Measurements from ENCODE around the gene POLDIP2. TPM values are rescaled to one million over a fixed set of nuclear protein-coding genes. Genes with fewer than 3 reads are reported as not detected.

Gene POLDIP2
- total and polyA plus RNA-seq, 2 of the 13 experiments (the other 11 are each of a cell fraction or from before 2014, with no cell fraction given), result 85.9 to 114 TPM

- TF ChIP-seq, protein P1, sequence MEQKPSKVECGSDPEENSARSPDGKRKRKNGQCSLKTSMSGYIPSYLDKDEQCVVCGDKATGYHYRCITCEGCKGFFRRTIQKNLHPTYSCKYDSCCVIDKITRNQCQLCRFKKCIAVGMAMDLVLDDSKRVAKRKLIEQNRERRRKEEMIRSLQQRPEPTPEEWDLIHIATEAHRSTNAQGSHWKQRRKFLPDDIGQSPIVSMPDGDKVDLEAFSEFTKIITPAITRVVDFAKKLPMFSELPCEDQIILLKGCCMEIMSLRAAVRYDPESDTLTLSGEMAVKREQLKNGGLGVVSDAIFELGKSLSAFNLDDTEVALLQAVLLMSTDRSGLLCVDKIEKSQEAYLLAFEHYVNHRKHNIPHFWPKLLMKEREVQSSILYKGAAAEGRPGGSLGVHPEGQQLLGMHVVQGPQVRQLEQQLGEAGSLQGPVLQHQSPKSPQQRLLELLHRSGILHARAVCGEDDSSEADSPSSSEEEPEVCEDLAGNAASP (CRISPR knock-in tag; IDR thresholded peaks at IDR 0.05; ENCODE audit: borderline replicate concordance), result no peak
- TF ChIP-seq ZFAT (CRISPR knock-in tag; conservative IDR thresholded peaks at IDR 0.05), result no peak
- TF ChIP-seq, protein P2, sequence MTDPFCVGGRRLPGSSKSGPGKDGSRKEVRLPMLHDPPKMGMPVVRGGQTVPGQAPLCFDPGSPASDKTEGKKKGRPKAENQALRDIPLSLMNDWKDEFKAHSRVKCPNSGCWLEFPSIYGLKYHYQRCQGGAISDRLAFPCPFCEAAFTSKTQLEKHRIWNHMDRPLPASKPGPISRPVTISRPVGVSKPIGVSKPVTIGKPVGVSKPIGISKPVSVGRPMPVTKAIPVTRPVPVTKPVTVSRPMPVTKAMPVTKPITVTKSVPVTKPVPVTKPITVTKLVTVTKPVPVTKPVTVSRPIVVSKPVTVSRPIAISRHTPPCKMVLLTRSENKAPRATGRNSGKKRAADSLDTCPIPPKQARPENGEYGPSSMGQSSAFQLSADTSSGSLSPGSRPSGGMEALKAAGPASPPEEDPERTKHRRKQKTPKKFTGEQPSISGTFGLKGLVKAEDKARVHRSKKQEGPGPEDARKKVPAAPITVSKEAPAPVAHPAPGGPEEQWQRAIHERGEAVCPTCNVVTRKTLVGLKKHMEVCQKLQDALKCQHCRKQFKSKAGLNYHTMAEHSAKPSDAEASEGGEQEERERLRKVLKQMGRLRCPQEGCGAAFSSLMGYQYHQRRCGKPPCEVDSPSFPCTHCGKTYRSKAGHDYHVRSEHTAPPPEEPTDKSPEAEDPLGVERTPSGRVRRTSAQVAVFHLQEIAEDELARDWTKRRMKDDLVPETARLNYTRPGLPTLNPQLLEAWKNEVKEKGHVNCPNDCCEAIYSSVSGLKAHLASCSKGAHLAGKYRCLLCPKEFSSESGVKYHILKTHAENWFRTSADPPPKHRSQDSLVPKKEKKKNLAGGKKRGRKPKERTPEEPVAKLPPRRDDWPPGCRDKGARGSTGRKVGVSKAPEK (CRISPR knock-in tag; IDR thresholded peaks at IDR 0.05; ENCODE audit: borderline replicate concordance), result no peak
- TF ChIP-seq, protein P3, sequence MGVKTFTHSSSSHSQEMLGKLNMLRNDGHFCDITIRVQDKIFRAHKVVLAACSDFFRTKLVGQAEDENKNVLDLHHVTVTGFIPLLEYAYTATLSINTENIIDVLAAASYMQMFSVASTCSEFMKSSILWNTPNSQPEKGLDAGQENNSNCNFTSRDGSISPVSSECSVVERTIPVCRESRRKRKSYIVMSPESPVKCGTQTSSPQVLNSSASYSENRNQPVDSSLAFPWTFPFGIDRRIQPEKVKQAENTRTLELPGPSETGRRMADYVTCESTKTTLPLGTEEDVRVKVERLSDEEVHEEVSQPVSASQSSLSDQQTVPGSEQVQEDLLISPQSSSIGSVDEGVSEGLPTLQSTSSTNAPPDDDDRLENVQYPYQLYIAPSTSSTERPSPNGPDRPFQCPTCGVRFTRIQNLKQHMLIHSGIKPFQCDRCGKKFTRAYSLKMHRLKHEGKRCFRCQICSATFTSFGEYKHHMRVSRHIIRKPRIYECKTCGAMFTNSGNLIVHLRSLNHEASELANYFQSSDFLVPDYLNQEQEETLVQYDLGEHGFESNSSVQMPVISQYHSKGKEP (CRISPR knock-in tag; IDR thresholded peaks at IDR 0.05), result no peak
- no peak for TF ChIP-seq SMARCE1 (IDR thresholded peaks at IDR 0.05; ENCODE audit: borderline replicate concordance)
- peak; percentile 79; the same call in 1 of the 2 replicates for TF ChIP-seq ZNF556 (CRISPR knock-in tag; IDR thresholded peaks at IDR 0.05; ENCODE audit: borderline replicate concordance)
- TF ChIP-seq CEBPB (IDR thresholded peaks at IDR 0.05; ENCODE audit: borderline replicate concordance, low read depth, low read length), result no peak
- no peak for TF ChIP-seq THYN1 (CRISPR knock-in tag; IDR thresholded peaks at IDR 0.05; ENCODE audit: borderline replicate concordance, low read depth)
- no peak for TF ChIP-seq YEATS2 (CRISPR knock-in tag; IDR thresholded peaks at IDR 0.05; ENCODE audit: borderline replicate concordance)
- peak; percentile 21; the same call in 1 of the 2 replicates for TF ChIP-seq PHF21A (CRISPR knock-in tag; IDR thresholded peaks at IDR 0.05)
- no peak for TF ChIP-seq DBP (CRISPR knock-in tag; IDR thresholded peaks at IDR 0.05; ENCODE audit: not compliant biosample characterization)
- TF ChIP-seq AKNA (CRISPR knock-in tag; IDR thresholded peaks at IDR 0.05; ENCODE audit: borderline replicate concordance), result no peak
- TF ChIP-seq MIXL1 (CRISPR knock-in tag; IDR thresholded peaks at IDR 0.05), result no peak
- TF ChIP-seq CHD2 (IDR thresholded peaks at IDR 0.05; ENCODE audit: low read depth, low read length), result no peak
- TF ChIP-seq ESRRA (CRISPR knock-in tag; IDR thresholded peaks at IDR 0.05; ENCODE audit: low read depth), result no peak; the same call in none of the 2 replicates
These were observed 48.5 kb upstream of the POLDIP2 start, which contains the start of gene SLC46A1 (continued) for GRCh38 chr17:28405632-28406472.
